MCF 10A (cell line): ENCODE data around the gene PSMD1. TPM values are rescaled to one million over a fixed set of nuclear protein-coding genes. Genes with fewer than 3 reads are reported as not detected.
"Not testable (repeated sequence)": the region's sequence is repeated elsewhere in the genome, so short reads cannot be mapped to it uniquely, and the experiment has no call there.

Experiments used
- BruUV-seq: library from RNA; stranded (reverse); fragments of 400-500 nt; replicated peaks from 2 replicates; lab custom pipeline; 2021; lab: Mats Ljungman, UMichigan
- CTCF ChIA-PET: fragments of 300-600 bp; sonication (Branson Sonifier 250); formaldehyde crosslinking; extraction: SDS; loops from one replicate; lab custom pipeline; 2021; ENCODE audit warnings: antibody characterized with exemption, inconsistent platforms; lab: Yijun Ruan, JAX
- POLR2A ChIA-PET: fragments of 300-600, 350-650 bp; sonication (Branson Sonifier 250); formaldehyde crosslinking; extraction: SDS; loops from one replicate; lab custom pipeline; 2020; ENCODE audit warnings: antibody characterized with exemption, inconsistent platforms; lab: Yijun Ruan, JAX
- DNase-seq: peaks from one replicate; pipeline ENCODE4 v3.0.0-alpha.2; 2018; ENCODE audit not compliant: unreplicated experiment
- H3K27ac Mint-ChIP-seq: one replicate; pipeline ENCODE4 v1.8.0; 2022; ENCODE audit warnings: mild to moderate bottlenecking, low read depth, mixed read lengths; ENCODE audit not compliant: unreplicated experiment
- H3K27me3 Mint-ChIP-seq: one replicate; pipeline ENCODE4 v1.8.0; 2022; ENCODE audit warnings: mixed read lengths; ENCODE audit not compliant: insufficient read depth, unreplicated experiment
- H3K36me3 Mint-ChIP-seq: one replicate; pipeline ENCODE4 v1.8.0; 2022; ENCODE audit warnings: mild to moderate bottlenecking, moderate library complexity, mixed read lengths; ENCODE audit not compliant: insufficient read depth, unreplicated experiment
- H3K4me1 Mint-ChIP-seq: one replicate; pipeline ENCODE4 v1.8.0; 2022; ENCODE audit warnings: mixed read lengths; ENCODE audit not compliant: insufficient read depth, unreplicated experiment
- H3K4me3 Mint-ChIP-seq: one replicate; pipeline ENCODE4 v1.8.0; 2022; ENCODE audit warnings: mild to moderate bottlenecking, moderate library complexity, mixed read lengths; ENCODE audit not compliant: unreplicated experiment
- H3K9me3 Mint-ChIP-seq: one replicate; pipeline ENCODE4 v1.8.0; 2022; ENCODE audit warnings: mixed read lengths; ENCODE audit not compliant: unreplicated experiment
- CTCF ChIP-seq: fragments of 200-600 bp; IDR thresholded peaks from one replicate; pipeline ENCODE4 v1.8.0; 2022; ENCODE audit warnings: antibody characterized with exemption, mild to moderate bottlenecking; ENCODE audit not compliant: unreplicated experiment
- intact Hi-C: fragments of 100-400 bp; cut with micrococcal nuclease; formaldehyde crosslinking; loops from 2 replicates; pipeline ENCODE4 v1.14.1; 2022
- total RNA-seq: library from RNA; stranded (reverse); gene quantifications from 2 replicates; pipeline ENCODE4 v1.2.3, GENCODE V29; 2022

The PSMD1 gene
- total RNA-seq, 1 experiment from 2014 or later, result 88.5 TPM

GRCh38 chr2:231093933-231094332 is 37.3 kb downstream of the PSMD1 start:
- no TSS peak for BruUV-seq

GRCh38 chr2:231094736-231095346 is 38.2 kb downstream of the PSMD1 start:
- H3K36me3 Mint-ChIP-seq, result peaks cover 44% of the 10 kb centered on the region
- no peaks in the 10 kb centered on the region for H3K4me1 Mint-ChIP-seq
- intact Hi-C loops, result no loop called here
- H3K4me3 Mint-ChIP-seq, result no peak overlapping the region
- TF ChIP-seq CTCF, result no peak
- ChIA-PET POLR2A (no interaction called here), CTCF (interaction anchor here (0.6 to 1.9 kb wide), 3 partner anchors 9 to 317 kb away, joined by 5 to 6 read pairs (median 5); no protein-coding TSS in a partner anchor)
- no peak for DNase-seq
- H3K9me3 Mint-ChIP-seq, result no peaks in the 10 kb centered on the region
- H3K27me3 Mint-ChIP-seq, result no peaks in the 10 kb centered on the region
- BruUV-seq, result no TSS peak
- no peak overlapping the region for H3K27ac Mint-ChIP-seq

More at GRCh38 chr2:231093933-231094332, 37.3 kb downstream of the PSMD1 start:
- Mint-ChIP-seq H3K9me3 (no peaks in the 10 kb centered on the region), H3K36me3 (peaks cover 45% of the 10 kb centered on the region), H3K4me1 (no peaks in the 10 kb centered on the region), H3K4me3 (no peak overlapping the region), H3K27me3 (no peaks in the 10 kb centered on the region), H3K27ac (no peak overlapping the region)
- CTCF ChIA-PET, result interaction anchor here (0.6 kb wide), 2 partner anchors 9 to 126 kb away, joined by 3 to 5 read pairs; no protein-coding TSS in a partner anchor
- POLR2A ChIA-PET, result no interaction called here
- TF ChIP-seq CTCF, result no peak
- intact Hi-C loops, result no loop called here
- DNase-seq, result no peak

- no peak for DNase-seq
- Mint-ChIP-seq H3K27ac (peak overlapping the region; percentile 34), H3K4me3 (no peak overlapping the region), H3K4me1 (peaks cover 15% of the 10 kb centered on the region), H3K36me3 (peaks cover 36% of the 10 kb centered on the region), H3K27me3 (no peaks in the 10 kb centered on the region), H3K9me3 (no peaks in the 10 kb centered on the region)
- POLR2A ChIA-PET, result no interaction called here
- intact Hi-C loops, result loop anchor here (10.0 kb wide), 2 partner anchors 95 to 195 kb away; partner anchors contain the start of gene ARMC9
- peak; percentile 13 for TF ChIP-seq CTCF
- BruUV-seq, result no TSS peak
- CTCF ChIA-PET, result no interaction called here
Observed at GRCh38 chr2:231099918-231100317, 43.3 kb downstream of the PSMD1 start.

- CTCF ChIA-PET, DNase-seq, BruUV-seq, H3K9me3 Mint-ChIP-seq, H3K27me3 Mint-ChIP-seq, H3K4me3 Mint-ChIP-seq, POLR2A ChIA-PET: not testable (repeated sequence)
- Mint-ChIP-seq H3K4me1 (peaks cover 15% of the 10 kb centered on the region), H3K27ac (peak overlapping the region; percentile 34), H3K36me3 (peaks cover 34% of the 10 kb centered on the region)
- intact Hi-C loops, result loop anchor here (10.0 kb wide), 2 partner anchors 94 to 194 kb away; partner anchors contain the start of gene ARMC9
Observed at GRCh38 chr2:231100321-231100720, 43.7 kb downstream of the PSMD1 start.
